Neural cell (in vitro differentiated cells): Measurements from ENCODE around the gene MAPK4. TPM values are rescaled to one million over a fixed set of nuclear protein-coding genes. Genes with fewer than 3 reads are reported as not detected.
"Not testable (repeated sequence)": the region's sequence is repeated elsewhere in the genome, so short reads cannot be mapped to it uniquely, and the experiment has no call there.

Experiments used
- H2AFZ ChIP-seq: fragments of 200-600, 300-800 bp; sonication (generic), shearing (Covaris generic); 2 replicates; pipeline ENCODE4 v1.6.0; 2014; ENCODE audit warnings: low read depth, mild to moderate bottlenecking, antibody characterized with exemption, low read length, moderate library complexity
- H3F3A ChIP-seq: fragments of 200-600 bp; shearing (Covaris generic); 2 replicates; pipeline ENCODE4 v1.6.1; 2016; ENCODE audit warnings: mild to moderate bottlenecking, moderate library complexity, mixed read lengths, antibody characterized with exemption, low read length; ENCODE audit not compliant: insufficient read depth, poor library complexity, severe bottlenecking
- H3K27ac ChIP-seq: fragments of 200-600, 300-800 bp; sonication (generic), shearing (Covaris generic); 2 replicates; pipeline ENCODE4 v1.5.1; 2014; ENCODE audit warnings: mild to moderate bottlenecking, low read length, moderate library complexity
- H3K27me3 ChIP-seq: fragments of 300-800, 200-600 bp; sonication (generic), shearing (Covaris generic); 2 replicates; pipeline ENCODE4 v1.6.0; 2014; ENCODE audit warnings: mild to moderate bottlenecking, low read depth, low read length, moderate library complexity; ENCODE audit not compliant: insufficient read depth
- H3K36me3 ChIP-seq: fragments of 300-800, 200-600 bp; sonication (generic), shearing (Covaris generic); 2 replicates; pipeline ENCODE4 v1.5.1; 2014; ENCODE audit warnings: mild to moderate bottlenecking, antibody characterized with exemption, low read length, moderate library complexity; ENCODE audit not compliant: insufficient read depth
- H3K4me2 ChIP-seq: fragments of 300-800, 200-600 bp; sonication (generic), shearing (Covaris generic); 2 replicates; pipeline ENCODE4 v1.6.0; 2014; ENCODE audit warnings: mild to moderate bottlenecking, low read length
- H3K4me3 ChIP-seq: fragments of 300-800, 200-600 bp; sonication (generic), shearing (Covaris generic); 2 replicates; pipeline ENCODE4 v1.5.1; 2014; ENCODE audit warnings: mild to moderate bottlenecking, low read length, moderate library complexity
- H3K79me2 ChIP-seq: fragments of 200-600 bp; shearing (Covaris generic); replicated peaks from 2 replicates; pipeline ENCODE4 v1.6.0; 2014; ENCODE audit warnings: mild to moderate bottlenecking, low read length, moderate library complexity; ENCODE audit not compliant: insufficient read depth
- H3K9ac ChIP-seq: fragments of 300-800, 200-600 bp; sonication (generic), shearing (Covaris generic); 2 replicates; pipeline ENCODE4 v1.6.1; 2016; ENCODE audit warnings: mild to moderate bottlenecking, low read length, mixed read lengths
- H3K9me2 ChIP-seq: fragments of 200-600 bp; shearing (Covaris generic); 2 replicates; pipeline ENCODE4 v1.6.1; 2016; ENCODE audit warnings: mild to moderate bottlenecking, low read length, mixed read lengths; ENCODE audit not compliant: insufficient read depth
- H3K9me3 ChIP-seq: fragments of 200-600, 300-800 bp; sonication (generic), shearing (Covaris generic); 2 replicates; pipeline ENCODE4 v1.6.1; 2016; ENCODE audit warnings: mild to moderate bottlenecking, mixed run types, low read length, moderate library complexity, mixed read lengths
- H4K20me1 ChIP-seq: fragments of 200-600 bp; shearing (Covaris generic); 2 replicates; pipeline ENCODE4 v1.6.1; 2016; ENCODE audit warnings: mild to moderate bottlenecking, mixed run types; ENCODE audit not compliant: insufficient read depth
- EP300 ChIP-seq: fragments of 450-650 bp; conservative IDR thresholded peaks from 2 replicates; pipeline ENCODE4 v1.6.1; 2014; ENCODE audit warnings: antibody characterized with exemption, mild to moderate bottlenecking, moderate library complexity; ENCODE audit not compliant: poor library complexity, severe bottlenecking
- EZH2 ChIP-seq: fragments of 200-600, 300-800 bp; shearing (Covaris generic), sonication (generic); IDR thresholded peaks from 2 replicates; pipeline ENCODE4 v1.6.1; 2014; ENCODE audit warnings: antibody characterized with exemption, low read length, borderline replicate concordance, mild to moderate bottlenecking; ENCODE audit not compliant: insufficient read depth, poor library complexity, severe bottlenecking
- MXI1 ChIP-seq: fragments of 450-650 bp; conservative IDR thresholded peaks from 2 replicates; pipeline ENCODE4 v1.6.1; 2014; ENCODE audit warnings: antibody characterized with exemption, mild to moderate bottlenecking; ENCODE audit not compliant: poor library complexity, severe bottlenecking
- POLR2AphosphoS5 ChIP-seq: IDR thresholded peaks from 2 replicates; pipeline ENCODE4 v1.6.1; 2012
- RAD21 ChIP-seq: fragments of 450-650 bp; conservative IDR thresholded peaks from 2 replicates; pipeline ENCODE4 v1.6.1; 2014; ENCODE audit warnings: antibody characterized with exemption, mild to moderate bottlenecking, moderate library complexity
- SMC3 ChIP-seq: fragments of 450-650 bp; conservative IDR thresholded peaks from 2 replicates; pipeline ENCODE4 v1.6.1; 2014; ENCODE audit warnings: antibody characterized with exemption, mild to moderate bottlenecking, moderate library complexity; ENCODE audit not compliant: poor library complexity
- TAF1 ChIP-seq: IDR thresholded peaks from 2 replicates; pipeline ENCODE4 v1.6.1; 2012; ENCODE audit warnings: low read depth
- polyA plus RNA-seq: library from polyadenylated mRNA; depleted of rRNA; stranded (reverse); fragments of >200 nt; gene quantifications from 2 replicates; pipeline ENCODE4 v1.2.3, GENCODE V29; 2014
- TF ChIP-seq, protein P1 (sequence below): fragments of 450-650 bp; IDR thresholded peaks from 2 replicates; pipeline ENCODE4 v1.5.1; 2014; ENCODE audit warnings: antibody characterized with exemption, mild to moderate bottlenecking, moderate library complexity; ENCODE audit not compliant: poor library complexity, severe bottlenecking
- TF ChIP-seq, protein P2 (sequence below): IDR thresholded peaks from 2 replicates; pipeline ENCODE4 v1.6.1; 2012; ENCODE audit warnings: borderline replicate concordance

Gene MAPK4
- polyA plus RNA-seq, 1 donor from 2014 or later = 12.7 TPM

DNA sequence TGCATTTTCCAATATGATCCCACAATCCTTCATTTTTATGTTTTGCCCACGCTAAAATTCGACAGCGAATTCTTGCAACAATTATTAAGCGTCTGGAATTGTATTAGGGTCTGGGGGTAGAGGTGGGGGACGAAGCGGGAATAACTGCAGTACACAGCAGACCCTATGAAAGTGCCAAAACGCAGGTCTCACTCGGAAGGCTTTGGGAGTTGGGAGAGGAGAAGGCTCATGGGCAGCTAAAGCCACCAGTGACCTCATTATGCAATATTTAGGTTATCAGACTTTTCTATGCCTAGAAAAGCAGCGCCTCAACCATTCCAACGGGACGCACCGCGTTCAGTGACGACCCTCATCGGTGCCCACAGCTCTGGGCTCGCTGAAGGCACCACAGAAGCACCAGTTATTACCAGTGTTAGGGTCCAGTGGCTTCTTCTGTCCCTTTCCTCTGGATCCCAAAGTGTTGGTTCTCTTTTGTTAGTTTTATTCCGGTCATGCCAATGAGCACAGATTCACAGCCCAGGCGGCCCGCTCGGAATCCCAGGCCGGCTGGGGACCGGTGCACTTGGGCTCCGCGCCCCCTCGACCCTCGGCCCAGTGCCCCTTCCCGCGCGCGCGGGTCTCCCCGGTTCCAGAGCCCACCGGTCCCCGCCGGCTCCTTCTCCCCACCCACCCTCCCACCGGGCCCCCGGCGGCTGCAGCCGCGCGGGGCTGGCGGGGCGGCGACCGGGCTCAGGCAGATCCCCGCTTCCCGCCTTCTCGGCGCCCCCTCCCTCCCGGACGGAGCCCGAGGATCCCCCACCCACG, 737 bp upstream of the MAPK4 start:
- Histone ChIP-seq H3K9ac (peak overlapping the region; percentile 58), H3K36me3 (no peaks in the 10 kb centered on the region), H3K9me3 (no peaks in the 10 kb centered on the region), H3K9me2 (no peaks in the 10 kb centered on the region), H3K4me3 (peak overlapping the region; percentile 63), H4K20me1 (no peaks in the 10 kb centered on the region), H3F3A (peaks cover 4% of the 10 kb centered on the region), H3K4me2 (no peak overlapping the region), H3K27me3 (peaks cover 6% of the 10 kb centered on the region), H3K79me2 (peaks cover 27% of the 10 kb centered on the region), H2AFZ (no peak overlapping the region), H3K27ac (no peak overlapping the region)
- TF ChIP-seq TAF1 (no peak), SMC3 (no peak), RAD21 (no peak), EP300 (no peak), EZH2 (no peak)
- TF ChIP-seq, protein P1, sequence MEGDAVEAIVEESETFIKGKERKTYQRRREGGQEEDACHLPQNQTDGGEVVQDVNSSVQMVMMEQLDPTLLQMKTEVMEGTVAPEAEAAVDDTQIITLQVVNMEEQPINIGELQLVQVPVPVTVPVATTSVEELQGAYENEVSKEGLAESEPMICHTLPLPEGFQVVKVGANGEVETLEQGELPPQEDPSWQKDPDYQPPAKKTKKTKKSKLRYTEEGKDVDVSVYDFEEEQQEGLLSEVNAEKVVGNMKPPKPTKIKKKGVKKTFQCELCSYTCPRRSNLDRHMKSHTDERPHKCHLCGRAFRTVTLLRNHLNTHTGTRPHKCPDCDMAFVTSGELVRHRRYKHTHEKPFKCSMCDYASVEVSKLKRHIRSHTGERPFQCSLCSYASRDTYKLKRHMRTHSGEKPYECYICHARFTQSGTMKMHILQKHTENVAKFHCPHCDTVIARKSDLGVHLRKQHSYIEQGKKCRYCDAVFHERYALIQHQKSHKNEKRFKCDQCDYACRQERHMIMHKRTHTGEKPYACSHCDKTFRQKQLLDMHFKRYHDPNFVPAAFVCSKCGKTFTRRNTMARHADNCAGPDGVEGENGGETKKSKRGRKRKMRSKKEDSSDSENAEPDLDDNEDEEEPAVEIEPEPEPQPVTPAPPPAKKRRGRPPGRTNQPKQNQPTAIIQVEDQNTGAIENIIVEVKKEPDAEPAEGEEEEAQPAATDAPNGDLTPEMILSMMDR = no peak

DNA sequence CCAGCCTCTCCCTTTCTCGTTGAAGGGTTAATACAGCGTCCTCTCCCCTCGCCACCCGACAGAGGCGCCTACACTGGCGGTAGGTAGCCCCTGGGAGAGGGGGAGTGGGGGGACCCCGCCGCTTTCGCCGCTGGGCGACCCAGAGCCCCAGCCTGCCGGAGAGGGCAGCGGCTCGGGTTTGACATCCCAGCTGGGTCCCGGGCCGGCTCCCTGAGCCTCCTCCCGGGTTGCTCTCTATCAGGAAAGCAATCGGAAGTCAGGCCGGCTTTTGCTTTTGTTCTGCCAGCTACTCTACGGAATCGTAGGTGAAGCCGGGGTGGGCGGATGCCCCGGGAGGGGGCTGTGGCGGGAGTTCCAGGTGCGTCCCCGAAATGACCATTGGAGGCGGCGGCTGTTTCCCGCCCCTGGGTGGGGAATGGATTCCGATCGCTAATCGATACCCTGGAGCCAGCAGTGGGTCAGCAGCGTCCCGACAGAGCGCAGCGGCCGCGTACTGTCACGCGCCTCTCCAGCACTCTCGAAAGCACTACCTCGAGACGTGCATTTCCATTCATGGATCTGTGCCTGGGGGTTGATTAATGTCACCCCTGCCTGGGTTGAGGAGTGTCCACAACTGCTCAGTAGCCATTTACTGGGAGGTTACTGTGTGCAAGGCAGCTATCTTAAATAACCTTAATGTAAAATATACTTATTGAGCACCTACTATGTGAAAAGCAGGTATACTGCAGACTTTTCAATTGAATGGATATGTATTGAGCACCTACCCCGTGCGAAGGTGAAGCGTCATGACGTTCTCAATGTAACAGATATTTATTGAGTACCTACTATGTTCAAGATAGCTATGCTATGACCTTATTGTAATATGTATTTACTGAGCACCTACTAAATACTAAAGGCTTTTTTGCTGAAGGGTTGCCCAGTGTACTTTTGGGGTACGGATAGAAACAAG, 1.1 kb downstream of the MAPK4 start:
- Histone ChIP-seq H3K27ac (peak overlapping the region; percentile 60), H3K27me3 (peaks cover 6% of the 10 kb centered on the region), H2AFZ (peak overlapping the region; percentile 95)

DNA sequence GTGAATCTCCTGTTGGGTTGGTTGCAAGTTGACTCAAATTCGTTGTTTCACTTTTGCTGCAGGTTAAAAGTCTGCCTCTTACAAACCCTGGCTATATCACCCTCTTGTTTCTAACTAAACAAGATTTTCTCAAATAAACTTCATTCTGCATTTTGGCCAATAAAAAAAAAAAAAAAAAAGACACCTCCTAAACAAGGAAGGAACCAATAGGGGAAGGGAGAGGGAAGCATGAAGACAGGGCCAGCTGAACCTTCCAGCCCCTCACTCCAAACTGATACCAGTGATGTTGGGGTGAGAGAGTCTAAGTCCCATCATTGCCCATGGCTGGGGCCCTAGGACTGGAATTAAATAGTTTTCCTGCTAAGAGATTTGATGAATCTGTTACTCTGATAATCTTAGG, 2.4 kb downstream of the MAPK4 start:
- not testable (repeated sequence) for H3K9ac ChIP-seq, H3K4me2 ChIP-seq, H3F3A ChIP-seq, H2AFZ ChIP-seq, H4K20me1 ChIP-seq, H3K36me3 ChIP-seq, H3K27me3 ChIP-seq, H3K9me3 ChIP-seq, H3K27ac ChIP-seq, H3K9me2 ChIP-seq
- H3K79me2 ChIP-seq = peaks cover 32% of the 10 kb centered on the region
- peak overlapping the region; percentile 16 for H3K4me3 ChIP-seq

More for the DNA sequence above, 1.1 kb downstream of the MAPK4 start:
- peak; percentile 25 for TF ChIP-seq SMC3
- no peak for TF ChIP-seq RAD21
- TF ChIP-seq, protein P2, sequence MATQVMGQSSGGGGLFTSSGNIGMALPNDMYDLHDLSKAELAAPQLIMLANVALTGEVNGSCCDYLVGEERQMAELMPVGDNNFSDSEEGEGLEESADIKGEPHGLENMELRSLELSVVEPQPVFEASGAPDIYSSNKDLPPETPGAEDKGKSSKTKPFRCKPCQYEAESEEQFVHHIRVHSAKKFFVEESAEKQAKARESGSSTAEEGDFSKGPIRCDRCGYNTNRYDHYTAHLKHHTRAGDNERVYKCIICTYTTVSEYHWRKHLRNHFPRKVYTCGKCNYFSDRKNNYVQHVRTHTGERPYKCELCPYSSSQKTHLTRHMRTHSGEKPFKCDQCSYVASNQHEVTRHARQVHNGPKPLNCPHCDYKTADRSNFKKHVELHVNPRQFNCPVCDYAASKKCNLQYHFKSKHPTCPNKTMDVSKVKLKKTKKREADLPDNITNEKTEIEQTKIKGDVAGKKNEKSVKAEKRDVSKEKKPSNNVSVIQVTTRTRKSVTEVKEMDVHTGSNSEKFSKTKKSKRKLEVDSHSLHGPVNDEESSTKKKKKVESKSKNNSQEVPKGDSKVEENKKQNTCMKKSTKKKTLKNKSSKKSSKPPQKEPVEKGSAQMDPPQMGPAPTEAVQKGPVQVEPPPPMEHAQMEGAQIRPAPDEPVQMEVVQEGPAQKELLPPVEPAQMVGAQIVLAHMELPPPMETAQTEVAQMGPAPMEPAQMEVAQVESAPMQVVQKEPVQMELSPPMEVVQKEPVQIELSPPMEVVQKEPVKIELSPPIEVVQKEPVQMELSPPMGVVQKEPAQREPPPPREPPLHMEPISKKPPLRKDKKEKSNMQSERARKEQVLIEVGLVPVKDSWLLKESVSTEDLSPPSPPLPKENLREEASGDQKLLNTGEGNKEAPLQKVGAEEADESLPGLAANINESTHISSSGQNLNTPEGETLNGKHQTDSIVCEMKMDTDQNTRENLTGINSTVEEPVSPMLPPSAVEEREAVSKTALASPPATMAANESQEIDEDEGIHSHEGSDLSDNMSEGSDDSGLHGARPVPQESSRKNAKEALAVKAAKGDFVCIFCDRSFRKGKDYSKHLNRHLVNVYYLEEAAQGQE = no peak
- TF ChIP-seq MXI1 = peak; percentile 57
- TF ChIP-seq EP300 = peak; percentile 9
- TF ChIP-seq TAF1 = peak; percentile 50
- no peak for TF ChIP-seq EZH2
- TF ChIP-seq POLR2AphosphoS5 = peak; percentile 65
- TF ChIP-seq, protein P1 = no peak
- peak overlapping the region; percentile 99 for H3K4me3 ChIP-seq
- H3K4me2 ChIP-seq = peak overlapping the region; percentile 43
- H3K9me2 ChIP-seq = no peaks in the 10 kb centered on the region
- no peaks in the 10 kb centered on the region for H3K9me3 ChIP-seq
- peaks cover 27% of the 10 kb centered on the region for H3K79me2 ChIP-seq
- H3K9ac ChIP-seq = peak overlapping the region; percentile 87
- H3F3A ChIP-seq = peaks cover 4% of the 10 kb centered on the region
- no peaks in the 10 kb centered on the region for H4K20me1 ChIP-seq
- no peaks in the 10 kb centered on the region for H3K36me3 ChIP-seq
